ENCODE results near the gene SLC6A12.
A peak's percentile ranks its signal among the peaks of the same experiment; 100 is the strongest.

Gene SLC6A12

DNA sequence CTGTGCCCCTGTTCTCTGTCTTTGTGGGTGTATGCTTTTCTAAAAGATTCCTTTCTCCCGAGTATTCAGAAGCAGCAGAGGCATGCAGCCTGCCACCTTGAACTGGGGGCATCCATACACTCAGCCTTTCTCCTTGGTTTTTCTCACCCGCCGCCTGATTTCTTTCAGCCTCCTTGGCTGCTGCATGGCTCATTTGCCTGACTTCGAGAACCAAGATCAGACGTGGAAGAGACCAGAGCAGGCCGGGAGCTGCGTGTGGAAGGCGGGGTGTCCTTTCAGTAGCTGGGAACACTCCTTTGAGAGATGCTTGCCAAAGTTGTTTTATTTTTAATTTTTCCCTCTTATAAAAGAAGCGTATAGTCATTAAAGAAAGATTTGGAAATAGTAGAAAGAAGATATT lies 53.1 kb downstream of the SLC6A12 start:
- Histone ChIP-seq H3K4me3 (no peak overlapping the region), H3K27me3 (no peaks in the 10 kb centered on the region), H3K27ac (no peak overlapping the region), H3K9ac (no peak overlapping the region), H3K4me2 (no peak overlapping the region), H3K36me3 (no peaks in the 10 kb centered on the region), H3K9me3 (replicated peaks in 1 of 11) (no peaks in the 10 kb centered on the region), H4K20me1 (no peaks in the 10 kb centered on the region), H3K4me1 (peaks cover 9 to 29% (median 20%) of the 10 kb centered on the region in 10 experiments)
- TF ChIP-seq Cebpa-rat (IDR thresholded peaks at IDR 0.05): no peak

DNA sequence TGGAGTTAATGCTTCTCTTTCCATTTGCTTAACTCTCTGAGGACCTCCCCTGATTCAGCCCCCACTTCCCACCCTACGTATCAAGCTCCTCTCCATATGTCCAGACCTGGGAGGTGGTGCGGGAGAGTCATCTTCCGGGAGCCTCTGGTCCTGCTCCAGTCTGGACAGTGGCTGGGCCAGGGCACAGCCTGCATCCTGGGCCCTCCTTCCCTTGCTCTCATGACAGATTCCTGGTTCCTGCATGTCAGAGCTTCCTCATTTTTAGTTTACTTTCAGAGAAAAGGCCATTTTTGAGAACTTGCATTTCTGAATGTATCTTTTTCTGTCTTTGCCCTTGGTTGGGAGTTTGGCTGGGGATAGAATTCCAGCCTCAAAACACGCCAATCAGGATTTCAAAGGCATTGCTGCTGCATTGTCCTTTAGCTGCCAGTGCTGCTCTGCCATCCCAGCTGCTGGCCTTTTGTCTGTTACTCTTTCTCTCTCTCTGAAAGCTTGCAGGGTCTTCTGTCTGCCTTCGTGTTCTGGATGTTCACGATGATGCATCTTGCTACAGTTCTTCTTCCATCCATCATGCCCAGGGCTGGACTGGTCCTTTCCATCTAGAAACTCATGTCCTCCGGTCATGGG lies 54.7 kb downstream of the SLC6A12 start:
- Histone ChIP-seq H3K27me3 (no peaks in the 10 kb centered on the region), H3K9me3 (replicated peaks in 1 of 11) (no peaks in the 10 kb centered on the region), H3K36me3 (no peaks in the 10 kb centered on the region), H3K9ac (no peak overlapping the region), H3K4me1 (peaks cover 9 to 20% (median 11%) of the 10 kb centered on the region in 10 experiments), H4K20me1 (no peaks in the 10 kb centered on the region), H3K4me3 (no peak overlapping the region), H3K4me2 (peak overlapping the region in 2 of 11 experiments; percentile 32 to 41; a peak in 3 of 22 replicates), H3K27ac (no peak overlapping the region)
- TF ChIP-seq Cebpa-rat (IDR thresholded peaks at IDR 0.05): no peak

DNA sequence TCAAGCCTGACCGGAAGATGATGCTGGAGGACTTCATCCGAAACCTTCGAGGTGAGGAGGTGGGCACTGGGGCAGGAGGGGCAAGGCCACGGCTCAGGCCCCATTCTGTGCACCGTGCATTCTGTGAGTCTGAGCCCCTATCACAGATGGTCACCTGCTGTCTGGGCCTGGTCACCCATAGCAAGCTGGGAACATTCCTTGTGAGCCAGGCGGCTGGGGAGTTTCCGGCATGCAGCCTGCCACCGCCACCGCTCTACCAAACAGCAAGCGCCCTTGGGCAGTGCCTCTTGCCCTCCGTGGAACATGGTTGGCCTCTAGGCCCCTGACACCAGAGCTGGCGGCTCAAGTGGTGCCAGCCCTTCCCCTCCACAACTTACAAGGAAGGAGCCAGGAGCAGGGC lies 56.3 kb downstream of the SLC6A12 start:
- Histone ChIP-seq H3K27ac (no peak overlapping the region), H3K4me3 (no peak overlapping the region), H3K27me3 (no peaks in the 10 kb centered on the region), H4K20me1 (no peaks in the 10 kb centered on the region), H3K9me3 (replicated peaks in 1 of 11) (no peaks in the 10 kb centered on the region), H3K9ac (no peak overlapping the region), H3K4me2 (no peak overlapping the region), H3K4me1 (peaks cover 9 to 29% (median 15%) of the 10 kb centered on the region in 10 experiments; a peak in 15 of 20 replicates), H3K36me3 (no peaks in the 10 kb centered on the region)
- TF ChIP-seq Cebpa-rat (IDR thresholded peaks at IDR 0.05): no peak

DNA sequence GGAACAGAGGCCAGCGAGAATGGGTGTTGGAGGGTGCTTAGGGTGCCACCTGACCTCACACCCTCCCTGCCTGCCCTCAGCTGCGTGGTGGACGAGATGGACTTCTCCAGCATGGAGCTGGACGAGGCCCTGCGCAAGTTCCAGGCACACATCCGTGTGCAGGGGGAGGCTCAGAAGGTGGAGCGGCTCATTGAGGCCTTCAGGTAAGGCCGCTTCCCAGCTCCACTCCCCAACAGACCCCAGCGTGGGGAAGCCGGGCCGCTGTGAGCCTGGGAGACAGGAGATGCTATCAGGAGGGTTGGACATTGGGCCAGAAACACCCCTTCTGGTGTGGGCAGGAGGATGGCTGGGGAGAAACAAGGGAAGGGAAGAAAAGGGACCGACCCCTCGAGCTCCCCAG lies 57.0 kb downstream of the SLC6A12 start:
- Histone ChIP-seq H3K27me3 (no peaks in the 10 kb centered on the region), H3K36me3 (no peaks in the 10 kb centered on the region)

DNA sequence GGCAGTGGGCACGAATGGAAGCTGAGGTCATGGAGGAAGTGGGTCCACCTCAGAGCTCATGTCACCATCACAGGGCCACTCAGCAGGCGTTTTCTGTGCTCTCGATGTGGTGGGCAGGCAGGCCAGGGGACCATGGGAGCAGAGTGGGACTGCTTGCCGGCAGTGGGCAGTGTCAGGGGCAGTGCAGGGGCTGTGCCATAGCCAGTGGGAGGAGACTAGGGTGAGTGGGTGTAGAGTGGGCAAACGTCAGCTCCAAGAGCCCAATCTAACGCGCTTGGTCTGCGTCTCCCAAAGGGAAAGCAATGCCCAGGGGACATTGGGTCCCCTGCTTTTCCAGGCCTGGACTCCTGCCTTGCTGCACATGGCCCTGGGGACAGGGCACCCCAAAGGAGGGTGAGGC lies 58.3 kb downstream of the SLC6A12 start:
- Histone ChIP-seq H3K36me3 (no peaks in the 10 kb centered on the region), H3K4me2 (peak overlapping the region in 6 of 11 experiments; percentile 1 to 26 (median 10); a peak in 3 of 22 replicates), H3K9me3 (replicated peaks in 1 of 11) (no peaks in the 10 kb centered on the region), H3K27ac (no peak overlapping the region), H4K20me1 (no peaks in the 10 kb centered on the region), H3K9ac (no peak overlapping the region), H3K27me3 (no peaks in the 10 kb centered on the region), H3K4me1 (peaks cover 9 to 29% (median 15%) of the 10 kb centered on the region in 10 experiments; a peak in 15 of 20 replicates), H3K4me3 (no peak overlapping the region)
- no peak for TF ChIP-seq Cebpa-rat (IDR thresholded peaks at IDR 0.05)

More for the DNA sequence above, 57.0 kb downstream of the SLC6A12 start:
- H3K4me1 ChIP-seq: peaks cover 9 to 29% (median 15%) of the 10 kb centered on the region in 10 experiments; a peak in 15 of 20 replicates
- H3K27ac ChIP-seq: no peak overlapping the region
- H4K20me1 ChIP-seq: no peaks in the 10 kb centered on the region
- no peaks in the 10 kb centered on the region for H3K9me3 ChIP-seq (replicated peaks in 1 of 11)
- no peak overlapping the region for H3K4me2 ChIP-seq
- no peak overlapping the region for H3K4me3 ChIP-seq
- H3K9ac ChIP-seq: no peak overlapping the region
- TF ChIP-seq Cebpa-rat (IDR thresholded peaks at IDR 0.05): no peak

DNA sequence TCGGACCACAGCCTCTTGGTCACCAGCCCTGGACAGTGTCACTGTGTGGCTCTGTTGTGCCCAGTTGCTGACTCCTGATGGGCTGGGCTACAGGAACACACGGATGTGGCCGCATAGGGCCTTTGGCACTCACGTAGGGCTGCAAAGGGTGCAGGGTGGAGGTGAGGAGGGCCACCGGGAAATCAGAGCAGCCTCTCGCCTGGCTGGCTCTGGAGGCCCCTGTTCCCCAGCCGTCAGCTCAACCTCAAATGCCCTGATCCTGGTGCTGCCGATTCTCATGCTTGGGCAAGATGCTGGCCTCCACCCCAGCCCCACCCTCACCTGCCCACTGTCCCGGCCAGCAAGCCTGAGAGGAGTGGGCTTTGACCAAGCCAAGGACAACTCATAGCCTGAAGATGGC lies 59.0 kb downstream of the SLC6A12 start:
- no peak overlapping the region for H3K4me3 ChIP-seq
- no peaks in the 10 kb centered on the region for H3K9me3 ChIP-seq (replicated peaks in 1 of 11)
- no peak for TF ChIP-seq Cebpa-rat (IDR thresholded peaks at IDR 0.05)
- H3K27ac ChIP-seq: no peak overlapping the region
- peaks cover 9 to 29% (median 15%) of the 10 kb centered on the region in 10 experiments; a peak in 15 of 20 replicates for H3K4me1 ChIP-seq
- H3K36me3 ChIP-seq: no peaks in the 10 kb centered on the region
- no peak overlapping the region for H3K4me2 ChIP-seq
- H3K27me3 ChIP-seq: no peaks in the 10 kb centered on the region
- H3K9ac ChIP-seq: no peak overlapping the region
- H4K20me1 ChIP-seq: no peaks in the 10 kb centered on the region

DNA sequence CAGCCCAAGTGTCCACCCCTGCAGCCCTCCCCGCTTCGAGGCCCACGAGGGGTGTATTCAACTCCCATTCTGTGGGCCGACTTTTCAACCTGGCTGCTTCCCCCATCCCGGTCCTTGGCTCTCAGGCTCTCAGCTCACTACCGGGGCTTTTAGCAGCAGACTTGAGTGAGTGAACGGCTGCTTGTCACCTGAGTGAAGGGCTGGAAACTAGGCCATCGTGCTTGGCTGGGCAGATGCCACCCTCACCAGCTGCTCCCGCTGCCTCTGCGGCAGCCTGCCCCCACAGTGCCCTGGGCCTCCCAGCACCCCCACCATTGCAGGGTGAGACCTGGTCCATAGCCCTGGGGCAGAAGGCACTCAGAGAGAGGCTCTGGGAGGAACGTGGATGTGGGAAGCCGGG lies 59.9 kb downstream of the SLC6A12 start:
- TF ChIP-seq Cebpa-rat (IDR thresholded peaks at IDR 0.05): no peak
- no peak overlapping the region for H3K4me3 ChIP-seq
- no peaks in the 10 kb centered on the region for H4K20me1 ChIP-seq
- no peak overlapping the region for H3K27ac ChIP-seq
- no peaks in the 10 kb centered on the region for H3K36me3 ChIP-seq
- H3K4me1 ChIP-seq: peaks cover 3 to 29% (median 15%) of the 10 kb centered on the region in 10 experiments; a peak in 14 of 20 replicates
- H3K4me2 ChIP-seq: peak overlapping the region in 4 of 11 experiments; percentile 25 to 49 (median 36); a peak in 3 of 22 replicates
- H3K9me3 ChIP-seq (replicated peaks in 1 of 11): no peaks in the 10 kb centered on the region
- H3K27me3 ChIP-seq: no peaks in the 10 kb centered on the region
- no peak overlapping the region for H3K9ac ChIP-seq

DNA sequence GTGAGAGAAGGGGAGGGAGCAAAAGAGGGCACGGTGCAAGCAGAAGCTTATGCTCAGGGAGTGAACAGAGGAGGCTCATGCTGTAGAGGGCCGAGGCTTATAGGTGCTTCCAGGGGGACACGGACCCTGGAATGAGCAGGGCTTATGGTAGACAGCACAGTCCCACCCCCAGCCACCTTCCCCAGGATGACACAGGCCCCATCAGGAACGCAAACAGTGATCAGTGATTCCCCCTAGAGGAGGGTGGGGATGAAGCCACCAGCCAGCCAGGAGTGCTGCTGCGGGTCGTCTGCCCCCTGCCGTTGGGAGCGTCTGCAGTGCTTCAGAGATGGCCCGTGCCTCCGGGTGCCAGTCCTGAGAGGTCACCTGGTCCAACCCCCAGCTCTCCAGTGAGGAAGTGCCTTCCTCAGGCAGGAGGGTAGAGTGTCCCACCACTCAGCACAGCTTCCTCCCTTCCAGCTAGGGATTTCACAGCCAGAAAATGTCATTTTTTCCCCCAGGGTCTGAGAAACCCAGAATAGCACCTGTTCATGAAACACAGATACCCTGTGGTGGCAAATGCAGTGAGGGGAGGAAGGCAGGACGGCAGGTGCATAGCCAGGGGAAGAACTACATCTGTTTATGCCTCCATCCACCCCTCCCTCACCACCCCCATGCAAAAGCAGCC lies 60.7 kb downstream of the SLC6A12 start:
- TF ChIP-seq Cebpa-rat (IDR thresholded peaks at IDR 0.05): no peak
- H4K20me1 ChIP-seq: no peaks in the 10 kb centered on the region
- H3K27me3 ChIP-seq: no peaks in the 10 kb centered on the region
- no peak overlapping the region for H3K27ac ChIP-seq
- H3K4me1 ChIP-seq: peaks cover 0 to 29% (median 15%) of the 10 kb centered on the region in 10 experiments; a peak in 10 of 20 replicates
- no peak overlapping the region for H3K4me3 ChIP-seq
- H3K4me2 ChIP-seq: peak overlapping the region in 7 of 11 experiments; percentile 11 to 49 (median 25); a peak in 7 of 22 replicates
- H3K9ac ChIP-seq: no peak overlapping the region
- no peaks in the 10 kb centered on the region for H3K36me3 ChIP-seq
- H3K9me3 ChIP-seq (replicated peaks in 1 of 11): no peaks in the 10 kb centered on the region

DNA sequence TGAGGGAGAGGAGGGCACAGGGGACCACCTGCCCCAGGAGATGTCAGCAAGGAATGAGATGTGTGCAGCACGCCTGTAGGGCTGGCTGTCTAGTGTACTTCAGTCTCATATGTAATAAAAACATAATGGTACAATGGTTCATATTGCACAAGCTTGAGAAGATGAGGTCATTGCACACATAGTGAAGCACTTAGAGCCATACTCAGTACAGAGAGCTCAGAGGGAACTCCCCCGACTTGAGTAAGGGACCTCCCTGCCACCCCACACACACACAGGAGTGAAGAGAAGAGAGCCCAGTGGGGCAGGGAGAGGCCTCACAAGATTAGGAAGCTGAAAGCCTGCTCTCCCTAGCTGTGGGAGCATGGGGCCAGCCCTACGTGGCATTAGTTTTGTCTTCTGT lies 61.5 kb downstream of the SLC6A12 start:
- Histone ChIP-seq H3K4me1 (peaks cover 0 to 29% (median 15%) of the 10 kb centered on the region in 10 experiments; a peak in 10 of 20 replicates), H3K4me3 (no peak overlapping the region), H3K4me2 (no peak overlapping the region), H4K20me1 (no peaks in the 10 kb centered on the region), H3K27ac (no peak overlapping the region), H3K9ac (no peak overlapping the region), H3K36me3 (no peaks in the 10 kb centered on the region), H3K27me3 (no peaks in the 10 kb centered on the region), H3K9me3 (replicated peaks in 1 of 11) (no peaks in the 10 kb centered on the region)
- TF ChIP-seq Cebpa-rat (IDR thresholded peaks at IDR 0.05): no peak
